Transverse colon (tissue), 4 donors: ENCODE measurements around the gene FAM131A. TPM values are rescaled to one million over a fixed set of nuclear protein-coding genes. Genes with fewer than 3 reads are reported as not detected.

Experiments used
- DNase-seq: peaks from one replicate; pipeline ENCODE4 v3.0.0-alpha.2; 2019
- H3K27ac ChIP-seq, 4 donors: fragments of 200-600 bp; sonication (generic); 2 replicates each; pipeline ENCODE4 v1.5.1; 2016 to 2018; ENCODE audit warnings: inconsistent platforms in 4 of 4
- H3K27me3 ChIP-seq: fragments of 200-600 bp; sonication (generic); 2 replicates; pipeline ENCODE4 v1.5.1; 2017; ENCODE audit warnings: inconsistent platforms
- H3K36me3 ChIP-seq, 4 donors: fragments of 200-600 bp; sonication (generic); 2 replicates each; pipeline ENCODE4 v1.5.1; 2017 to 2019; ENCODE audit warnings: inconsistent platforms in 4 of 4
- H3K4me1 ChIP-seq, 4 donors: fragments of 200-600 bp; sonication (generic); 2 replicates each; pipeline ENCODE4 v1.5.1; 2017 to 2020; ENCODE audit warnings: inconsistent platforms in 4 of 4
- H3K4me3 ChIP-seq, 4 donors: fragments of 200-600 bp; sonication (generic); 1 replicate in 1 of 4; 2 replicates in 3 of 4; pipeline versions ENCODE4 v1.5.1 to v1.6.1; 2017 to 2019; ENCODE audit warnings: inconsistent platforms in 4 of 4
- H3K9me3 ChIP-seq, 2 donors: fragments of 200-600 bp; sonication (generic); 2 replicates each; pipeline ENCODE4 v1.5.1; 2017 to 2019; ENCODE audit warnings: inconsistent platforms in 2 of 2
- CTCF ChIP-seq, 5 experiments: fragments of 200-600 bp in 3 of 5; fragments of 450-650 bp in 2 of 5; sonication (generic) in 3 of 5; IDR thresholded peaks; 1 replicate in 2 of 5; 2 replicates in 3 of 5; pipeline ENCODE4 v1.5.1; 2016 to 2017; ENCODE audit warnings: antibody characterized with exemption in 5 of 5, inconsistent platforms in 3 of 5, mild to moderate bottlenecking in 2 of 5, moderate library complexity in 1 of 5
- EP300 ChIP-seq: sonication (generic); formaldehyde crosslinking; IDR thresholded peaks from one replicate; pipeline ENCODE4 v1.6.1; 2017; ENCODE audit warnings: antibody characterized with exemption, low read depth
- POLR2A ChIP-seq: fragments of 450-650 bp; IDR thresholded peaks from one replicate; pipeline ENCODE4 v1.6.1; 2016; ENCODE audit warnings: antibody characterized with exemption, mild to moderate bottlenecking, moderate library complexity
- POLR2AphosphoS5 ChIP-seq, 3 donors: sonication (generic); formaldehyde crosslinking; IDR thresholded peaks; one replicate each; pipeline ENCODE4 v1.6.1; 2016; ENCODE audit warnings: antibody characterized with exemption in 3 of 3
- WGBS, 2 donors: methylation state at CpG; one replicate each; pipeline ENCODE4 v1.1.5; 2018; ENCODE audit warnings: low coverage in 1 of 2; 5-methylcytosine and 5-hydroxymethylcytosine counted together
- in situ Hi-C, 4 donors: fragments of 200-750 bp; cut with MboI; loops; one replicate each; pipeline versions ENCODE4 v1.15.0 to v1.15.1; 2017; ENCODE audit warnings: low sequenced_read_pairs in 3 of 4, low pct_ligation_motif_present in 1 of 4, low pct_unique_long_range_greater_than_20kb in 1 of 4
- intact Hi-C: fragments of 100-400 bp; cut with DNase I; formaldehyde crosslinking; loops from one replicate; pipeline ENCODE4 v1.15.1; 2023; ENCODE audit warnings: low total_unique reads
- total RNA-seq, 4 donors: library from RNA; depleted of rRNA; stranded (reverse); fragments of >200 nt; gene quantifications; one replicate each; pipeline ENCODE4 v1.1.0, GENCODE V29; 2016

FAM131A gene
- total RNA-seq, 4 donors from 2014 or later: 18.5 to 41.1 (median 28.8) TPM

DNA sequence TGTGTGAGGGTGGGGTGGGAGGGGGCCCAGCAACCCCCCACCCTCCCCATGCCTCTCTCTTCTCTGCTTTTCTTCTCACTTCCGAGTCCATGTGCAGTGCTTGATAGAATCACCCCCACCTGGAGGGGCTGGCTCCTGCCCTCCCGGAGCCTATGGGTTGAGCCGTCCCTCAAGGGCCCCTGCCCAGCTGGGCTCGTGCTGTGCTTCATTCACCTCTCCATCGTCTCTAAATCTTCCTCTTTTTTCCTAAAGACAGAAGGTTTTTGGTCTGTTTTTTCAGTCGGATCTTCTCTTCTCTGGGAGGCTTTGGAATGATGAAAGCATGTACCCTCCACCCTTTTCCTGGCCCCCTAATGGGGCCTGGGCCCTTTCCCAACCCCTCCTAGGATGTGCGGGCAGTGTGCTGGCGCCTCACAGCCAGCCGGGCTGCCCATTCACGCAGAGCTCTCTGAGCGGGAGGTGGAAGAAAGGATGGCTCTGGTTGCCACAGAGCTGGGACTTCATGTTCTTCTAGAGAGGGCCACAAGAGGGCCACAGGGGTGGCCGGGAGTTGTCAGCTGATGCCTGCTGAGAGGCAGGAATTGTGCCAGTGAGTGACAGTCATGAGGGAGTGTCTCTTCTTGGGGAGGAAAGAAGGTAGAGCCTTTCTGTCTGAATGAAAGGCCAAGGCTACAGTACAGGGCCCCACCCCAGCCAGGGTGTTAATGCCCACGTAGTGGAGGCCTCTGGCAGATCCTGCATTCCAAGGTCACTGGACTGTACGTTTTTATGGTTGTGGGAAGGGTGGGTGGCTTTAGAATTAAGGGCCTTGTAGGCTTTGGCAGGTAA, 8.1 kb downstream of the FAM131A start:
- no peaks in the 10 kb centered on the region for H3K9me3 ChIP-seq
- WGBS, 2 donors: 33 to 49% methylated on average over 7 to 14 of the region's 14 CpGs
- H3K4me3 ChIP-seq: no peak overlapping the region
- peak in 2 of 3 donors; percentile 49 to 53 for TF ChIP-seq POLR2AphosphoS5 (IDR thresholded peaks at IDR 0.05)
- no peak for TF ChIP-seq EP300
- TF ChIP-seq CTCF (IDR thresholded peaks at IDR 0.05): peak; percentile 43 to 88 (median 53)
- no peak for TF ChIP-seq POLR2A
- in situ Hi-C loops: no loop called here
- no peaks in the 10 kb centered on the region for H3K27me3 ChIP-seq
- peaks cover 0 to 19% (median 6%) of the 10 kb centered on the region in 4 donors for H3K36me3 ChIP-seq
- intact Hi-C loops: no loop called here
- peaks cover 5 to 14% (median 7%) of the 10 kb centered on the region in 4 donors for H3K4me1 ChIP-seq
- peak overlapping the region; percentile 53 to 76 (median 70) for H3K27ac ChIP-seq
- DNase-seq: peak; percentile 86

DNA sequence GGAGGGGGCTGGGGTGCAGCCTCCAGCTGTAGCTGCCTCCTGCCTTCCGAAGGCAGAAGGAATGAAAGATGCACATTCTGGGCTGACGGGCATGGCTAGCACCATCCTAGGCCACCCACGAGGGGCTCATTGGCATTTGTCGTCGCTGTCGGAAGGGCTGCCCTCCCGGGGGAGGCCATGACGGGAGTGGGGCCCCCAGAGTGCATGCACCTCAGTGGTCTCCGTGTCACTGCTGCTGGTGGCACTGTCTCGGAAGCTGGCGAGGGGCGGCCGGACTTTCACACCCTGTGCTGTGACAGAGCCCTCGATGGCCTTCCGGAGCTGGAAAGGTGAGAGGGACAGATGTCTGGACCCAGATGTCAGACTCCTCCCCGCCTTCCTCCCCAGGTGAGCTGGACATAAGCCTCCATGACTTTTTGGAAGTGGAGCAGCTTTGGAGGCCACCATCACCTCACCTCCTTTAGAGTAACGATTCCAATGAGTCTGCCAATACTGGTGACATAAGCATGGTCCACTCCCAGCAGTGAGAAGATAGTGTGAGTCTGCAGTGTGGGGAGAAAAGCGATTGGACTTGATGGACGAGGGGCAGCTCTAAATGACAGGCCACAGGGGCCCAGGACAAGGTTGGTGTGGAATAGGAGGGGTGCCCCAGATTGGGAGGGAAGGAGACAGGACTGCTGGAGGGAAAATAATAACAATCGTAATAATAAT, 9.2 kb downstream of the FAM131A start:
- TF ChIP-seq CTCF (IDR thresholded peaks at IDR 0.05): no peak
- no peak for TF ChIP-seq POLR2A
- no peak for TF ChIP-seq EP300
- TF ChIP-seq POLR2AphosphoS5 (IDR thresholded peaks at IDR 0.05): no peak
- WGBS, 2 donors: 90 to 93% methylated on average over 2 to 20 of the region's 20 CpGs
- DNase-seq: no peak

GRCh38 chr3:184347321-184348056, 10.1 kb downstream of the FAM131A start:
- H3K27ac ChIP-seq: no peak overlapping the region
- TF ChIP-seq POLR2AphosphoS5 (IDR thresholded peaks at IDR 0.05) (no peak), EP300 (no peak), CTCF (IDR thresholded peaks at IDR 0.05) (no peak), POLR2A (no peak)
- peaks cover 12 to 29% (median 18%) of the 10 kb centered on the region in 4 donors for H3K4me1 ChIP-seq
- intact Hi-C loops: no loop called here
- H3K4me3 ChIP-seq: no peak overlapping the region
- no peaks in the 10 kb centered on the region for H3K9me3 ChIP-seq
- 73 to 74% methylated on average over 9 to 12 of the region's 12 CpGs for WGBS, 2 donors
- no peaks in the 10 kb centered on the region for H3K27me3 ChIP-seq
- DNase-seq: no peak
- peaks cover 0 to 12% (median 4%) of the 10 kb centered on the region in 4 donors for H3K36me3 ChIP-seq
- in situ Hi-C loops: no loop called here

More for the DNA sequence above, 9.2 kb downstream of the FAM131A start:
- Histone ChIP-seq H3K9me3 (no peaks in the 10 kb centered on the region), H3K4me3 (no peak overlapping the region), H3K27me3 (no peaks in the 10 kb centered on the region), H3K4me1 (peaks cover 9 to 22% (median 12%) of the 10 kb centered on the region in 4 donors), H3K27ac (peak overlapping the region; percentile 53 to 76 (median 70)), H3K36me3 (peaks cover 0 to 19% (median 6%) of the 10 kb centered on the region in 4 donors)
- intact Hi-C loops (no loop called here), in situ Hi-C loops (no loop called here)

DNA sequence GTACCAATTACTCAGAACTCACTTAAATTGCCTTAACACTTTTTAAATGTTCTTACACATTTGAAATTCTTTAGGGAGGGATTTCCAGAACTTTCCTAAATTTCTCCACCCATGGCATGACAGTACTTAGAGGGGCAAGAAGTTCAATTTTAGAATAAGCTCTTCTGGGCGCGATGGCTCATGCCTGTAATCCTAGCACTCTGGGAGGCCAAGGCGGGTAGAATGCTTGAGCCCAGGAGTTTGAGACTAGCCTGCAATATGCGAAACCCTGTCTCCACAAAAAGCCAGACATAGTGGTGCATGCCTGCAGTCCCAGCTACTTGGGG, 10.6 kb downstream of the FAM131A start:
- intact Hi-C loops: no loop called here
- H3K36me3 ChIP-seq: peaks cover 0 to 8% (median under 1%) of the 10 kb centered on the region in 4 donors

More for the DNA sequence above, 10.6 kb downstream of the FAM131A start:
- H3K27me3 ChIP-seq: no peaks in the 10 kb centered on the region
- H3K4me1 ChIP-seq: peaks cover 12 to 35% (median 23%) of the 10 kb centered on the region in 4 donors
- H3K27ac ChIP-seq: no peak overlapping the region
- DNase-seq: no peak
- no peak overlapping the region for H3K4me3 ChIP-seq
- WGBS, 2 donors: 93% methylated on average over 4 of the region's 4 CpGs; no CpG with 5 or more reads in 1 of the 2 donors
- in situ Hi-C loops: no loop called here
- no peak for TF ChIP-seq POLR2A
- no peak for TF ChIP-seq POLR2AphosphoS5 (IDR thresholded peaks at IDR 0.05)
- no peak for TF ChIP-seq CTCF (IDR thresholded peaks at IDR 0.05)
- no peak for TF ChIP-seq EP300
- H3K9me3 ChIP-seq: no peaks in the 10 kb centered on the region
